ENCODE measurements around the gene SIGLEC7.
A peak's percentile ranks its signal among the peaks of the same experiment; 100 is the strongest.

The SIGLEC7 gene

DNA sequence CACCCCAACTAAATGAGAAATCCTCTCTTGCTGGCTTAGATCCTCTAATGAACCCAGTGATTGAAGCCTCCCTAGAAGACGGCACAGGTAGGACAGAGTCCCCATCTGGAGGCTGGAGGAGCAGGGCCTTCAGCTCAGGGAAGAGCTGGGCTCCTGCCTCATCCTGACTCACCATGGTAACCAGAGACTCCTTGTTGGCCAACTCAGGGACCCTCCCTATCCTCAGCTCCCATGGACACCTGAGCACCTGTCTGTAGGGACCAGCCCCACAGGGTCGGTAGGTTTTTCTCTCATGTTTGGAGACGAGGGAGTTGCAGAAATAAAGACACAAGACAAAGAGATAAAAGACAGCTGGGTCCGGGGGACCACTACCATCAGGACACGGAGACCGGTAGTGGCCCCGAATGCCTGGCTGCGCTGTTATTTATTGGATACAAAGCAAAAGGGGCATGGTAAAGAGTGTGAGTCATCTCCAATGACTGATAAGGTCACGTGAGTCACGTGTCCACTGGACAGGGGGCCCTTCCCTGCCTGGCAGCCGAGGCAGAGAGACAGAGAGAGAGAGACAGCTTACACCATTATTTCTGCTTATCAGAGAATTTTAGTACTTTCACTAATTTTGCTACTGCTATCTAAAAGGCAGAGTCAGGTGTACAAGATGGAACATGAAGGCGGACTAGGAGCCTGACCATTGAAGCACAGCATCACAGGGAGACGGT lies 26.6 kb downstream of the SIGLEC7 start:
- no peak for DNase-seq (ENCODE audit: low read depth in 2 of 2)

DNA sequence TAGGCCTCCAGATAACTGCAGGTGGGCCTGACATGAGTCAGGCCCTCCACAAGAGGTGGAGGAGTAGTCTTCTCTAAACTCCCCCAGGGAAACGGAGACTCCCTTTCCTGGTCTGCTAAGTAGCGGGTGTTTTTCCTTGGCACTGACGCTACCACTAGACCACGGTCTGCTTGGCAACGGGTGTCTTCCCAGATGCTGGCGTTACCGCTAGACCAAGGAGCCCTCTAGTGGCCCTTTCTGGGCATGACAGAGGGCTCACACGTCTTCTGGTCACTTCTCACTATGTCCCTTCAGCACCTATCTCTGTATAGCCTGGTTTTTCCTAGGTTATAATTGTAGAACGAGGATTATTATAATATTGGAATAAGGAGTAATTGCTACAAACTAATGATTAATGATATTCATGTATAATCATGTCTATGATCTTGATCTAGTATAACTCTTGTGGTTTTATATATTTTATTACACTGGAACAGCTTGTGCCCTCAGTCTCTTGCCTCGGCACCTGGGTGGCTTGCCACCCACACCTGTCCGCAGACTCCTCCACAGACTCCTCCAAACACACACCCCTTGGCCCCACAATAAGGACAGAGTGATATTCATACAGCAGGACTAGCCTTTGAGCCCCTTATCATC lies 27.3 kb downstream of the SIGLEC7 start:
- peak; percentile 26 to 59 for DNase-seq (ENCODE audit: low read depth in 2 of 2)

DNA sequence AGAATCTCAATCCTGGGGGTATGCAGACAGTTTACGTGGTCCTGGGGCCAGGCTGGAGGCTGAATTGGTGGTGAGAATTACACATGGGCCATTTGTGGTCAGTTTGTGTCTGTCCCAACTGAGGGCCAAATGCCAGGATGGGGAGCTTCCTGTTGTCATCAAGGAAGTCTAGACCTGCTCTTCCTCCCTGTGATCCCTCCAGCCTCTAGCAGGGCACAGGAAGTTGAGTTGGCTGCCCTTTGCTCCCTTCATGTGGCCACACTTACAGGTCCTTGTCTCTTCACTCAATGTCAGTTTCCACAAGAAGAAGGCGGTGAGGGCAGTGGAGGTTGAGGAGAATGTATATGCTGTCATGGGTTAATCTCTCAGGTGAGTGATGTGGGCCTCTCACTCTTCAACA lies 30.1 kb downstream of the SIGLEC7 start:
- DNase-seq (ENCODE audit: low read depth in 2 of 2), result no peak

DNA sequence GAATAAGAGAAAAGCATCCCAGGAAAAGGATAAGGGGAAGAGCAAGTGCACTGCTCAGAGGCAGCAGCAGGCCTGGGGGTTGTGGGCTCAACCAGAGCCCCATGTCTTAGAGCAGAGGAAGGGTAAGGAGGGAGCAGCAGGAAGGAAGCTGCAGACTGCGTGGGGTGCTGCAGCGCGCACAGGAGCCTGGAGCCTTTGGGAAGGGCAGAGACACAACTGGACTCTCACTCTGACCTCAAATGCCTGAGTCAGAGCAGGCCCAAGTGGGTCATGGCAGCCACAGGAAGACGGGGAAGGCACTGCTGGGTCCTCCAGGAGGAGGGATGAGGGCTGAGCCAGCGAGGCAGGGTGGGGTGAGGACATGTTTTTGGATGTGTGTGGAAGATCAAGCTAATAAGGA lies 31.6 kb downstream of the SIGLEC7 start:
- no peak for DNase-seq (ENCODE audit: low read depth in 2 of 2)

DNA sequence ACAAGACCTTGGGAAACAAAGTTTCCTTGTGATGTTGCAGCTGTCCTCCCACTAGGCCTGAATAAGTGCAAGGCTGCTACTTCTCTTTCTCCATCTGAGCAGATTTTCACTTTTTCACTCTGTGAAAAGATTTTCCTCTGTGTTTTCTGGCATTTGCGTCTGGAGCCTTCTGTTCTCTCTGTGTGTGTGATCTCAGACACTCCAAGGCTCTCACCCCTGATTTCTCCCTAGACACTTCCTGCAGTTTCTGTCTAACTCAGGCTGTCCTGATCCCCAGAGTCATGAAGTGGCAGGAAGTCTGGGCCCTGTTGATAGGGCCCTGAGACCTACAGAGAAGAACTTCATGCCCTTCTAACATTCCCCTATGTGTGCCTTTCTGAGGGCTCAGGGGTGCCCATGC lies 37.2 kb downstream of the SIGLEC7 start:
- DNase-seq (ENCODE audit: low read depth in 2 of 2), result no peak

DNA sequence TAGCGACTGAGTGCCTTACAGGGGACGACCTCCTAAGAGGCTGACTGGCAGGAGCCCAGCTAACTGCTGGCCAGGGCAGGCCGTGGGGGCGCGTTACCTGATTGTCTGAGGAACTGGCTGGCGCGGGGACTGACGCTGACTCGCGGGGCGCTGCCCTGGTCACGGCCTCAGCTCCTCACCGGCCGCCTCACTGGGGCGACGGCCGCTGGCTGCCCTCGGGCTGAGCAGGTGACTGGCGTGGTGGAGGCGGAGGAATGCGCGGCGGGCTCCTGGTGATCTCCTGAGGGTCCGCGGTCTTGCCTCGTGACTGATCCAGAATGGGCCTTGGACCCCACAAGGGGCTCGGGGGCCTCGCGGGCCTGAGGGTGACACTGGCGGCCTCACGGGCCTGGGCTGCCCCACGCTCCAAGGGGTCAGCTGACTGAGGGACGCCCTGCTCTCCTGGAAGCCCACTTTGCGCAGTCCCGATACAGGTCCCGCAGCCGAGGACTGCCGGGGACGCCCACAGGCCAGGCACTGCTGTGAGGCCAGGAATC lies 39.3 kb downstream of the SIGLEC7 start:
- no peak for DNase-seq (ENCODE audit: low read depth in 2 of 2)

DNA sequence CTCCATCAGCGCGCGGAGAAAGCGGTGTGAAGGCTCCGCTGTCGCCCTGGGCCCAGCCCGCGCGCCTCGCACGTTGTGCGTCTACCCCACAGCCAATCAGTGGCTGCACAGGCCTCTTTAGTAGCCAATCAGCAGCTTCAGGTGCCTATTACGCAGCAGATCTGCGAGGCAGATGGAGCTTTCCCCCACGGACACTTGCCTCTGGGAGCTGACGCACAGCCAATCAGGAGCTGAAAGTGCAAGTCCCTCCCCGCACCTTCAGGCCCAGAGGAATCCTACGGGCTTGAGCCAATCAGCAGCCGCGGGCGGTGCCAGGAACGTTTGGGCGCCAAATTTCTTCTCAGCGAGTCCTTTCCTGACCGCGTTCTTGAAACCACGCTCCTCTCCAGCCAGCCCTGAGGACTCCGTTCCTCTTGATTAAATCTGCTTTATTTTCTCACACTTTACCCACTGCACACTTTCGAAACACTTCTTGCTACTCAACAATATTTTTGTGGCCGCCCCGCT lies 39.9 kb downstream of the SIGLEC7 start:
- DNase-seq (ENCODE audit: low read depth in 2 of 2), result peak in 1 of 2 experiments; percentile 22

DNA sequence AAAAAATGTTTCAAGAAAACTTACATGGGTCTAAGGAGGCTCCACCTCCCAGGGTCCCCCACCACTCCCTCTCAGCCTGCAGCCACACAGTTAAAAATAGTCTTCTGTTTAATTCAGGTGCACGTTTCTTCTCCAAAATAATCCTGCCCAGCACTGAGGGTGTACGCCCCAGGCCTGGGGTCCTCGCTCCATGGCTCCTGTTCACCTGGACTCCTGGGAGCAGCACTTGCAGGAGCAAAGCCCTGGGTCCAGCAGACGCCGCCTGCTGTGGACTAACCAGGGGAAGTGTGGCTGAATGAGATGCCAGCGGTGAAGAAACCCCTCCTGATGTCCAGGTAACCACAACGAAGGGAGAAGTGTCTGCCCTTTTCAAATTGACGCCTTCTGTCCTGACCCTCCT lies 41.5 kb downstream of the SIGLEC7 start:
- DNase-seq (ENCODE audit: low read depth in 2 of 2), result no peak

DNA sequence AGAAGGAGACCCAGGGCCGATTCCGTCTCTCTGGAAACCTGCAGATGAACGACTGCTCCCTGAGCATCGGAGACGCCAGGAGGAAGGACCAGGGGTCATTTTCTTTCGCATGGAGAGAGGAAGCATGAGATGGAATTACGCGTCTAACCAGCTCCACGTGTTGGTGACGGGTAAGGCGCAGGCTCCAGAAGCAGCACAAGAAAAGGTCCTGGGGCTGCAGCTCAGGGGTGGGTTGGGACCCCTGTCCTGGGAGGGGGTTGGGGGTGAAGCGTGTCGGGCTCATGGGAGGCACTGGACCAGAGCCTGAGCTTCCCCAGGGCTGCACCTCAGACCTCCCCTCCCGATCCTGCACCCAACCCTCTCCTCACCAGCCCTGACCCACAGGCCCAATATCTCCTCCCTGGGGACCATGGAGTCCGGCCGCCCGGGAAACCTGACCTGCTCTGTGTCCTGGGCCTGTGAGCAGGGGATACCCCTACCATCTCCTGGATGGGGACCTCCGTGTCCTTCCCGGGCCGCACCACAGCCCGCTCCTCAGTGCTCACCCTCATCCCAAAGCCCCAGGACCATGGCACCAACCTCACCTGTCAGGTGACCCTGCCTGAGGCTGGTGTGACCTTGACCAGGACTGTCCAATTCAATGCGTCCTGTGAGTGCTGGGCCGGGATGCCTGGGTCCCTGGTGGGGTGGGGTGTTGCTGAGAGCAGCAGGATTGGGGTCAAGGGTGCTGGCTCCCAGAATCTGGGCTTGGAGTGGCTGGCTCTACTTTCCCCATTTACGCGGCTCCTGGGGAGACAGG lies 43.2 kb downstream of the SIGLEC7 start:
- DNase-seq (ENCODE audit: low read depth in 2 of 2), result no peak

DNA sequence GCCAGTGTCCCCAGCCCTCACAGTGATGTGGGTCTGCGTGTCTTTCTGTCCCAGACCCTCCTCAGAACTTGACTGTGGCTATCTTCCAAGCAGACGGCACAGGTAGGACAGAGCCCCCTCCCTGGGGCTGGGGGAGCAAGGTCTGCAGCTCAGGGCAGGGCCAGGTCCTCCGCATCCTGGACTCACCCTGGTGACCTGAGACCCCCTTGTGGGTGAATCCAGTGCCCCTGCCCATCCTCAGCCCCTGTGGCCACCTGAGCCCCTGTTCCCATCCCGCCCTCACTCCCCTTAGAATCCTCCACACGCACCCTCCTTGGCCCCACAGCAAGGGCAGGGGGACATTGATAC lies 43.7 kb downstream of the SIGLEC7 start:
- DNase-seq (ENCODE audit: low read depth in 2 of 2), result no peak

DNA sequence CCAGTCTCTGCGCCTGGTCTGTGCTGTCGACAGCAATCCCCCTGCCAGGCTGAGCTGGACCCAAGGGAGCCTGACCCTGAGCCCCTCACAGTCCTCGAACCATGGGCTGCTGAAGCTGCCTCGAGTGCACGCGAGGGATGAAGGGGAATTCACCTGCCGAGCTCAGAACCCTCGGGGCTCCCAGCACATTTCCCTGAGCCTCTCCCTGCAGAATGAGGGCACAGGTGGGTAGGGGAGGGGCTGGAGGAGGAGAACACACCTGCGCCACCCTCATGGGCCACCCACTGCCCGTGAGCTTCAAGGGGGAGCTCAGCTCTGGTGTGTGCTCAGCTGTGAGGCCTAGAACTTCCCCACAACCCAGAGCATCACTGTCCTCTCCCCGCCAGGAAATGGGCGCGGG lies 44.2 kb downstream of the SIGLEC7 start:
- DNase-seq (ENCODE audit: low read depth in 2 of 2), result no peak

DNA sequence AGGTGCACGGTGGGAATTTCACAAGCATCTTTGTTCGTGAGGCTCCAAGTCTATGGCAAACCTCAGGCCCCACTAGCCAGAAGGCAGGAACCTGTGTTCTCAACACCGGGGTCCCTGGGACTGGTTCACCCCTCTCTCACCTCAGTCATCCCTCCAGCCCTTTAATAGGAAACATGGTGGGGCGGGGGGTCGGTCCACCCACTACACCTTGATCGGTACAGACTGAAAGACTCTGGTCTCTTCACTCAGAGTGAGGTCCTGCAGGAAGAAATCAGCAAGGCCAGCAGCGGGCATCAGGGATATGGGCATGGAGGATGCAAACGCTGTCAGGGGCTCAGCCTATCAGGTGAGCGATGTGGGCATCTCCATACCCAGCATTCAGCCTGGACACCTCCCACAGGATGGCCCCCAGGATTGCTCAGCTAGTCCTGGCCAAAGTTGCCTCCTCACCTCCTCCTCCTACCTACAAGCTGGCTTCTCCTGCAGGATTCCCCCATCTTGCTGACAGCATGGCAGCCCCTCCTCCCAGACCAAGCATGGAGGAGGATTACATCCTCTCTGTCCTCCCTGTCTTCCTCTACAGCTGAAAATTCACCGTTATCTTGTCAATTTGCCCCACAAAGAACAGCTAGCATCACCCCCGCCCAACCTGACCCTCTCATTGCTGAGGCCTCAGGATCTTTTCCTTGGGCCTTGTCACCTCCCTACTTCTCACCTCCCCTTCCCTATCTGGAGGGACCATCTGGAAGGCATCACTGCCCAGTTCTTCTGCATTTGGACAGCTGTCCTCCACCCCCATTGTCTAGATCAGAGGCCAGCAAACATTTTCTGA lies 45.5 kb downstream of the SIGLEC7 start:
- no peak for DNase-seq (ENCODE audit: low read depth in 2 of 2)

DNA sequence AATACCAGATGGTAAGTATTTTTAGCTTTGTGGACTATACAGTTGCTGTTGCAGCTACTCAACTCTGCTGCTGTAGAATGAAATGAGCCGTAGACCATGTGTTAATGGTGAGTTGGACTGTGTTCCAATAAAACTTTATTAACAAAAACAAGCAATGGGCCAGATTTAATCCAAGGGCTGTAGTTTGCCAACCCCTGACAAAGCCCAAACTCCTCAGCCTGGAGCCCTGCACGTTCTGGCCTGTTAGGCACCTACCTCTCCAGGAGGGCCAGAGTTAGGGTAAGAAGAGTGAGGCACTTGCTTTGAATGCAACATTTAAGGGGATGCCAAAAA lies 46.1 kb downstream of the SIGLEC7 start:
- no peak for DNase-seq (ENCODE audit: low read depth in 2 of 2)

DNA sequence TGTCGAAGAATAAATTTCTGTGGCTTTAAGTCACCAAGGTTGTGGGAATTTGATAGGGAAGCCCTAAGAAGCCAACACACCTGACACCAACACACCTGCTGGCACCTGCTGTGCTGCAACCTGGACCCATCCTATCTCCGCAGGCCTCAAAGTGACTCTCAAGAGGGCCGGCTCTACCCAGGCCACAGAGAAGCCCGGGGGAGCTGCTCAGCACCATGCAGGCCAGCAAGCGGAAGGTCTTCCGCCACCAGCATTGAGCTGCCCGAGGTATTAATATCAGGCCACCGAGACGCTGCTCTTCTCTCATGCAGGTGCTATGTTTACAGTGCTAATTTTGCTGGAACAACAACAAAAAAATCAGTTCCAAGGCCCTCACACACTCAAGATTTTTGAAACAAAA lies 50.6 kb downstream of the SIGLEC7 start:
- no peak for DNase-seq (ENCODE audit: low read depth in 2 of 2)

DNA sequence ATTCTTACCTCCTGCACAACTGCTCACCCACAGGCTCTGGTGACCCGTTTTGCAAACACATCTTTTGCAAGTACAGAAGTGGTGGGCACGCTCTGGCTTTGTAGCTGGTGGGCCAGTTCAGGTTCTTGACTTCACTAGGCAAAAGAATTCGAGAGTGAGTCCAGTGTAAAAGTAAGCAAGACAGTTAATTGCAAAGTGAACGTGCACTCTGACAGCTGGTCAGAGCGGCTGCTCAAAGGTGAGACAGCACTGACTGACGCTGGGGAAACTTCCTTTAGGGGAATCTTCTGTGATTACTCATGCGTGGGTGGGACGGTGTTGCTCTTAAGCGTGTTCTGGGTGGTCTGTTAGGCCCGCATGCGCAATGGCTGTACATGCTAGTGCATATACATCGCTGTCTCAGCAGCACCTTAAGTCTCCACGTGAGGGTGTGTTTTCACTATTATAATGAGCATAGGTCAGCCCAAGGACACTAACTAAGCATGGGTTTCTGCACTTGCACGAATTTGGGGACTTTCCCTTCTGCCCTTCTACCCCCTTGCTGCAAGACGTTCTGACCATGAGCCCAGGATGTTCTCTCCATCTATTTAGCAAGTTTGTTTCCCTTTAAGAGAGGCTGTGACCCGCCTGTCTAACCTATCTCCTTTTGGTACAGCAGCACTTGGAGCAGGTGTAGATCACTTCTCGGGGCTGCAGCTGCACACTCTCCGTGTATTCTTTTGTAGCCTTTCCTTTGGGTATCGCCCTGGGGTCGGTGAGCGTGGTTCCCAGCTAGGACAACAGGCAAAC lies 52.6 kb downstream of the SIGLEC7 start:
- no peak for DNase-seq (ENCODE audit: low read depth in 2 of 2)

DNA sequence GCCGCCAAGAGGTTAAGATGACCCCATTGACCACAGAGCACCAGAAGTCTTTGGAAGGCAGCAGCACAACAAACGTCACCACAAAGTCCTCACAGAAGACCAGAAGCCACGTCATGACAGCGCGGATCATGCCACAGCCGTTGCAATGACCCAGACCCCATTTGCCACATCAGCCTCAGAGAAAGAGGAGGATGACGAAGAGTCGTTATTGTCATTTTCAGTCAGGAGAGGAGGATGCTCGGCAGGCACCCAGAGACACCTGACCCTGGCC lies 53.1 kb downstream of the SIGLEC7 start:
- DNase-seq (ENCODE audit: low read depth in 2 of 2), result no peak

DNA sequence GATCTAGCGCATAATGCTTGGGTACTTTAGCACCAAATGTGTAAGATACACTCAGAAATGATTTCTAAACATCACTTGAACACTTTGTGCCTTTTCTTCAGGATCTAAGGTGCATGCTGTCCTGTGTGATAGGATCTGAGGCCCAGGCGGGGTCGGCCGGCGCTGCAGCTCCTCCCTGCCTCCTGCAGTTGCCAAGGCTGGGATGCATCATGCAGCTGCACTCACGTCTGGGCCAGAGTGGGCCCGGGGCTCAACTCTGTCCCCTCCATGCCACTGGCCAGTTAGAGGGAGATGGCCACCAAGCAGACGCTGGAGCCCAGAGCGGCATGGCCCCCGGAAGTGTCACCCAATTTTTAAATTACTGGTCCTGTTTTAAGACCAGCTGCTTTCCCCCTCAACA lies 53.5 kb downstream of the SIGLEC7 start:
- DNase-seq (ENCODE audit: low read depth in 2 of 2), result no peak

DNA sequence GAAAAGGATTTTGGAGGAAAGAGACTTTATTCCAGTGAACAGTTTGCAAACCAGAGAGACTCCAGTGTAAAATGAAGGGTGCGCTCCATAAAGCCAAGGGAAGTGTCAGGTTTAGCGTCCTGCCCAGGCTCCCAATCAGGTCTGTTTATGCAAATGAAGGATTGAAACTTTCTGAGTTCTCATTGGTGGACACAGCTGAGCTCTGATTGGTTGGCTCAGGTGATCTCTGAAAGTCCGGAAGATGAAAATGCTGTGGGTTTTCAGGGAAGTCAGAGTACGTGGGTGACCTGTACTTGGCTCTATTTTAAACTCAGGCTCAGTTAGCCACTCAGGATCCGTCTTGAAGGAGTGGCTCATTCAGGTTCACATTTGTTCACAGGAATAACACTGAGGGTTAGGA lies 54.1 kb downstream of the SIGLEC7 start:
- no peak for DNase-seq (ENCODE audit: low read depth in 2 of 2)

DNA sequence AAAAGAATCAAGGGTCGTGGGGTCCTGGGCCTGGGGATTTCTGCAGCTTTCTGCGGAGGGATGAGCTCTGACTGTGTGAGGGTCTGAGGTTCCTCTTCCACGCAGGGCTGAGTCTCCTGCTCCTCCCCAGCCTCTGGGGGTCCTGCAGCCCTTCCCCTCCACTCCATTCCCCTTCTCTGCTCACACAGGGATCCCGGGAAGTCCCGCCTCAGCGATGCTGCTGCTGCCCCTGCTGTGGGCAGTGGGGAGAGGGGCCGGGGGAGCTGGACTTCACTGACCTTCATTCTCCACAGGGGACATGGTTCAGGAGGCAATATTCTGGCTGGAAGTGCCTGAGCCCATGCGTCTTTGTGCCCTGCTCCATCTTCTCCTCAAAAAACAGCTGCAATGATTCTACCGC lies 56.5 kb downstream of the SIGLEC7 start:
- DNase-seq (ENCODE audit: low read depth in 2 of 2), result no peak

DNA sequence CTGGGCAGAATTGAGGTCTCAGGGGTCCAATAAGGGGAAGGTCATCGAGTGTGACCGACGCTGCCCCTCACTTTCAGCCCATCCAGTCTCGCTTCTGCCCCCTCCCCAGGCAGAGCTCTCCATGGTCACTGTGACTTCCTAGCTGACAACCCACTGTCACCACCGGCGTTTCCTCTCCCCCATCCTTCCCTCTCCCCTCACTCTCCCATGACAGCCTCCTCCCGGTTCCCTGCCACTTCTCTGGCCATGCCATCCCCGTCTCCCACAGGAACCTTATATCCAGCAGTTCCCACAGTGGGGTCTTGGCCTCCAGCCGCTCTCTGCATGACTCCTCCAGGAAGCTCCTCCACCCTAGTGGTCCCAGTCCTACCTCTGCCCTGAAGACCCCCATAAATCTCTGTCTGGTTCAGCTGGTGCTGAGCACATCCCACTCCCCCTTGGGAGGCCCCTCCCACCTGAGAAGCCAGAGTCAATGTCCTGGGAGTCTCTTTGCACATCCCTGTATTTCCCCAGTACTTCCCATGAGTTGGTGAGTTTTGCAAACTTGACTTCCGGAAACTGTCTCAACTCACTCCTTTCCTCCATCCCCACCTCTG lies 58.1 kb downstream of the SIGLEC7 start:
- DNase-seq (ENCODE audit: low read depth in 2 of 2), result no peak

DNA sequence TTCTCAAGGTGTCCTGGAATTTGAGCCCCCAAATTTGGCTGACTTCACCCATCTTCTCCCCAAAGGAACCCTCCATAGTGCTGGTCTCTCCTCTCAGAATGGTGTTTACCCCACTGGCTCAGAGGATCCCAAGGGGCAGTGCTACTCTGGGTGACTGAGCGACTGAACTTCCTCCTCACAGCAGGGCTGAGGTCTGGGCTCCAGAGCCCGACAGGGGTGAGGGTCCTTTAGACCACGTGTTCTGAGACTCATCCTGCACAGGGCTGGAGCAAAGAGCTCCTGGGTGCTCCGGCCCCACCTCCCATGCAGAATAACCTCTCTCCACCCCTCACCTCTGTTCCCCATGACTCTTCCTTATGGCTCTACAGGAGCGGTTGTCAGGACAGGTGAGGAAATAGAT lies 59.6 kb downstream of the SIGLEC7 start:
- DNase-seq (ENCODE audit: low read depth in 2 of 2), result no peak
